Right lobe of liver (tissue), 4 donors: ENCODE data around the gene CSNK1G1.

ENCODE experiments used
- CTCF ChIP-seq, 4 donors: fragments of 200-600 bp in 3 of 4; fragments of 450-650 bp in 1 of 4; IDR thresholded peaks; one replicate each; pipeline versions ENCODE4 v1.5.1 to v1.8.0; 2016 to 2022; ENCODE audit warnings: antibody characterized with exemption in 4 of 4, mild to moderate bottlenecking in 2 of 4
- POLR2A ChIP-seq: fragments of 450-650 bp; IDR thresholded peaks from one replicate; pipeline ENCODE4 v1.6.1; 2017; ENCODE audit warnings: antibody characterized with exemption, mild to moderate bottlenecking
- donor health status: DM: no; HTN: no; CAD: no.
- donor health status: DM: no; HTN: no; CAD: no.
- donor health status: DM: no; HTN: yes; CAD: no.

- TF ChIP-seq CTCF (IDR thresholded peaks at IDR 0.05) (no peak), POLR2A (no peak)
Observed at GRCh38 chr15:64386291-64386690, 30.3 kb upstream of the CSNK1G1 start.
